HTR-8/SVneo (cell line): ENCODE data around the gene PET117.
"Not testable (repeated sequence)": the region's sequence is repeated elsewhere in the genome, so short reads cannot be mapped to it uniquely, and the experiment has no call there.

Experiments used
- DNase-seq: peaks from one replicate; pipeline ENCODE4 v3.0.0; 2011; ENCODE audit warnings: low spot score, mixed read lengths; ENCODE audit not compliant: insufficient read length
- FAIRE-seq: peaks from 2 replicates; lab custom pipeline; 2011; peaks lifted over from hg19 to GRCh38; lab: Jason Lieb, UNC

PET117 gene, protein sequence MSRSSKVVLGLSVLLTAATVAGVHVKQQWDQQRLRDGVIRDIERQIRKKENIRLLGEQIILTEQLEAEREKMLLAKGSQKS

GRCh38 chr20:18137412-18138265 is at the start of gene PET117, which contains the start of gene KAT14:
Gene PET117, plus strand, starts transcription at chr20:18137863. Its CDS starts 93 bp downstream, at chr20:18137956.
Gene KAT14, plus strand, starts transcription at chr20:18137863. Its CDS starts 4,798 bp downstream, at chr20:18142661.
- FAIRE-seq (peak; percentile 46), DNase-seq (peak; percentile 76)

- not testable (repeated sequence) for DNase-seq, FAIRE-seq
Observed at GRCh38 chr20:18088298-18088697, 49.4 kb upstream of the PET117 start.

GRCh38 chr20:18088841-18089240 is 48.8 kb upstream of the PET117 start:
- FAIRE-seq, DNase-seq: not testable (repeated sequence)

GRCh38 chr20:18090044-18090443 is 47.6 kb upstream of the PET117 start:
- FAIRE-seq = no peak
- DNase-seq = no peak

GRCh38 chr20:18090477-18090876 is 47.2 kb upstream of the PET117 start:
- DNase-seq (no peak), FAIRE-seq (no peak)

GRCh38 chr20:18091623-18092022 is 46.0 kb upstream of the PET117 start:
- FAIRE-seq (no peak), DNase-seq (no peak)

GRCh38 chr20:18092890-18093289 is 44.8 kb upstream of the PET117 start:
- no peak for FAIRE-seq
- DNase-seq = no peak

DNA sequence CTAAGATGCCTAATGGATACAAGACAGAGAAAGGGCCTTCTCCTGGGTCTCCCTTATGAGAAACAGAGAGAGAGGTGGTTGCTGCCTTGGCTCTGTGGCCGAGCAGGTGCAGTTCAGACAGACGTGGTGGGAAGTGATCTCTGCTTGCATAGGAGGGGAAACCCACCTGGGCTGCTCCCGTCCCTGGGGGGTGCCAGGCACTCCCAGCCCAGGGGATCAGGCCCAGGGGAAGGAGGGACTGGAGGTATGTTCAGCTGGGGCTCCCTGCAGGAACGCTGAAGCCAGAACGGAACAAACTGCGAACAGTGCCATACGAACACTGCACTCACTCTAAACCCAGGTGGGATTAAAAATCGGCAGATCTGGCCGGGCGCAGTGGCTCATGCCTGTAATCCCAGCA is 44.3 kb upstream of the PET117 start:
- FAIRE-seq = no peak

GRCh38 chr20:18094191-18094590 is 43.5 kb upstream of the PET117 start:
- DNase-seq (no peak), FAIRE-seq (no peak)

More for the DNA sequence above, 44.3 kb upstream of the PET117 start:
- no peak for DNase-seq

DNA sequence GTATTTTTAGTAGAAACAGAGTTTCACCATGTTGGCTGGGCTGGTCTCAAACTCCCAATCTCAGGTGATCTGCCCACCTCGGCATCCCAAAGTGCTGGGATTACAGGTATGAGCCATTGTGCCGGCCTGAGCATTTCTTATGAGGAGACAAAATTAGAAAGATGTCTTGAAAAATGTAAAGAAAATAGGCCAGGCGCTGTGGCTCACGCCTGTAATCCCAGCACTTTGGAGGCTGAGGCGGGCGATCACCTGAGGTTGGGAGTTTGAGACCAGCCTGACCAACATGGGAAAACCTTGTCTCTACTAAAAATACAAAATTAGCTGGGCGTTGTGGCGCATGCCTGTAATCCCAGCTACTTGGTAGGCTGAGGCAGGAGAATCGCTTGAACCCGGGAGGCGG is 37.1 kb upstream of the PET117 start:
- FAIRE-seq = not testable (repeated sequence)

GRCh38 chr20:18101125-18101810 is 36.4 kb upstream of the PET117 start:
- FAIRE-seq = no peak
- no peak for DNase-seq

More for the DNA sequence above, 37.1 kb upstream of the PET117 start:
- DNase-seq = not testable (repeated sequence)

DNA sequence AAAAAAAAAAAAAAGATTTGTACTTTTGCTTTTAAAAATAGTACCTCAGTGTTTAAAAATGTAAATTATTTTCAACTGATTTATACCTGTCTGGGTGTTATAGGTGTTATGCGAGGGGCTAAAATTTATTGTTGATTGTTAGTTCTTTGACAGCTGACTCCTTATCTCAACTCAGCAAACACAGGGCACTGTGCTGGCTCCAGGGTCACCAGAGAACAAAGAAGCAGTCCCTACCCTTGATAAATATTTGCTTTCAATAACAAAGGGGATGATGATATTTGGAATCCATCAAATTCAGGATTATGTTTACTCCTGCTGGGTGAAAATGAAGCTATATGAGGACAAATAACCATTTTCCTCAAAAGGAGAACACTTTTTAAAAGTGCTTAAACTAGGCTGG is 34.2 kb upstream of the PET117 start:
- DNase-seq = no peak

DNA sequence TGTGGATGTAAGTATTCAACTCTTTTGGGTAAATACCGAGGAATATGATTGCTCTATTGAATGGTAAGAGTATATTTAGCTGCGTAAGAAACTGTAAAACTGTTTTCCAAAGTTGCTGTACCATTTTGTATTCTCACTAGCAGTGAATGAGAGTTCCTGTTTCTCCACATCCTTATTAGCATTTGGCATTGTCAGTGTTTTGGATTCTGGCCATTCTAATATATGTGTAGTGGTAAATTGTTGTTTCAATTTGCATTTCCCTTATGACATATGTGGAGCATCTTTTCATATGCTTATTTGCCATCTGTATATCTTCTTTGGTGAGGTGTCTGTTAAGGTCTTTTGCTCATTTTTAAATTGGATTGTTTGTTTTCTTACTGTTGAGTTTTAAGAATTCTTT is 29.3 kb upstream of the PET117 start:
- no peak for FAIRE-seq
- no peak for DNase-seq

More for the DNA sequence above, 34.2 kb upstream of the PET117 start:
- FAIRE-seq = no peak

DNA sequence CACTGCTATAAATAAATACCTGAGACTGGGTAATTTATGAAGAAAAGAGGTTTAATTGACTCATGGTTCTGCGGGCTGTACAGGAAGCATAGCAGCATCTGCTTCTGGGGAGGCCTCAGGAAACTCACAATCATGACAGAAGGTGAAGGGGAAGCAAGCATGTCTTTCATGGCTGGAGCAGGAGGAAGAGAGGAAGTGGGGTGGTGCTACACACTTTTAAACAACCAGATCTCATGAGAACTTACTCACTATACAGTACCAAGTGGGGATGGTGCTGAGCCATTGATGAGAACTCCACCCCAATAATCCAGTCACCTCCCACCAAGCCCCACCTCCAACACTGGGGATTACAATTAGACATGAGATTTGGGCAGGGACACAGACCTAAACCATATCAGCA is 9.1 kb upstream of the PET117 start:
- not testable (repeated sequence) for DNase-seq, FAIRE-seq

- FAIRE-seq (no peak), DNase-seq (no peak)
Observed at GRCh38 chr20:18132663-18133062, 5.0 kb upstream of the PET117 start.

DNA sequence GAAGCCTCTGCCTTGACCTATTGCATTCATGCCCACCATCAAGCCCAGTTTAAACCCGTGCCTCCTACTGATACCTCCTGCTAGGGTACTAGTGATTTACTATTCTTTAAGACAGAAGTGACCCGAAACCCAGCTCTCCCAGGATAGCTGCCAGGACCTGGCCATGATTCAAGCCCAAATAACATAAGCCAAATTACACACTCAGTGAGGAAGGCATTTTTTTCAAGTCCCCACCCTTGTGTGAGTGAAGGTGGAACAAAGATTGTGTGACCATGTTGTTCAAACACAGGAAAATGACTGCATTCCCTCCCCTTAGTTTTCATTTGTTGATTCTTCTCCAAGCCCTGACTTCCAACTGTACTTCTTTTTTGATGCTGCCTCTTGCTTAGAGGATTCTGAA is 3.7 kb upstream of the PET117 start:
- FAIRE-seq (no peak), DNase-seq (no peak)

DNA sequence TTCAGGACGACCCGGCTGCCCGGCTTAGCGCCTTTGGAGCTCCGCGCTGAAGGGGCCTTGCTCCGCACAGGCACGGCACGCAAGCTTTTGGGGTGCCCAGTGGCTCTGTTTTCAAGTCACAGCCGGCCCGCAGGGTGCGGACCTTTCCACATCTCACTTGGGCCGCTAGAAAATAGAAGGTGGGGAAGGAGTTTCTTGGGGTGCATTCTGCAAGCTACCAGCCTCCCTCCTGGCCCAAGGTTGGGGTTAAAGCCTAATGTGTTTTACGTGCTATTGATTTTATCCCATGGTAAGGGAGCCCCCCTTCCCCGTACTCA is 561 bp downstream of the PET117 start:
- no peak for FAIRE-seq

DNA sequence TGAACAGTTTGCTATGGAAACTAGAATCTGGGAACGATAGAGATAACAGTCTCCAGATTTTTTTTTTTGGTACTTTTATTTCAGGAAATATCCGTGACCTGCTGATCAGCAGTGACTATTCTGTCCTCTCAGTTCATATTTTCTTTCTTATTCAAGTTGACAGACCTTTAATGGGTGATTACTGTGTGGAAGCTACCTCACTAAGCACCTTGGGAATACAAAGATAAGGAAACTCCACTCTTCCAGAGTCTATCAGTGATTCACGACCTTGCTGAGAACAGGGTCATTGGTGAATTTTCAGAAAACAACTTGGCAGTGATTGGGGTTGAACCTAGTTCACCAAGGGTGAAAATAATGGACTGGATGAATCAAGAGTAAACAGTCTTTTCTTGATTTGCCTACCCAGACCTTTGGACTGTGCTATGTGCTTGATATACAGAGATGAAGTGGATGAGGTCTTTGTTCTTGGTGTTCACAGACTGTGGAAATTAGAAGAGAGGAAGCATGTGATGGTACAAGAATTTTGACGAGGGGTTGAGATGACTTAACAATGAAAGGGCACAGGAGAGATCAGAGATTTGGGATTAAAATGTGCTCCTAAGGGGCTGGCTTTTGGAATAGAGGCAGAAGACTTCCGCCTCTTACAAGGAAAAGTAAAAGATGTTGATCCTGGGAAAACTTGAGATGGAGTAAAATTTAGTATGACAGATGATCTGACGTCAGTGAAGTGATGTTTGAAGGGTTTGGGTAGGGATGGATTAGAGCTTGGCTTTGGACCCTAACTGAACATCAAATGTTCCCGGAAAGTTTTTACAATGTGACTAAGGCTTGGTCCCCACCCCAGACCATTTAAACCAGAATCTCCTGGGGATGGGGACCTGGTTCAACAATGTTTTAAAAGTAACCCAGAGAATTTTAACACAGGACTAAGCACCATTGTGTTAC is 1.2 kb downstream of the PET117 start:
- DNase-seq (no peak), FAIRE-seq (no peak)

More for the DNA sequence above, 561 bp downstream of the PET117 start:
- DNase-seq = no peak

- no peak for FAIRE-seq
- no peak for DNase-seq
Observed at GRCh38 chr20:18139832-18140231, 2.2 kb downstream of the PET117 start.

GRCh38 chr20:18144541-18145099 is 7.0 kb downstream of the PET117 start:
- FAIRE-seq (no peak), DNase-seq (no peak)
